GM21381 (cell line): ENCODE results near the gene GPAT3.
"Not testable (repeated sequence)": the region's sequence is repeated elsewhere in the genome, so short reads cannot be mapped to it uniquely, and the experiment has no call there.

Experiments
- ATAC-seq: cut with Tn5 transposase; IDR thresholded peaks from one replicate; pipeline ENCODE4 v1.9.1; 2021; ENCODE audit warnings: mild to moderate bottlenecking, moderate library complexity; ENCODE audit not compliant: unreplicated experiment

The GPAT3 gene

DNA sequence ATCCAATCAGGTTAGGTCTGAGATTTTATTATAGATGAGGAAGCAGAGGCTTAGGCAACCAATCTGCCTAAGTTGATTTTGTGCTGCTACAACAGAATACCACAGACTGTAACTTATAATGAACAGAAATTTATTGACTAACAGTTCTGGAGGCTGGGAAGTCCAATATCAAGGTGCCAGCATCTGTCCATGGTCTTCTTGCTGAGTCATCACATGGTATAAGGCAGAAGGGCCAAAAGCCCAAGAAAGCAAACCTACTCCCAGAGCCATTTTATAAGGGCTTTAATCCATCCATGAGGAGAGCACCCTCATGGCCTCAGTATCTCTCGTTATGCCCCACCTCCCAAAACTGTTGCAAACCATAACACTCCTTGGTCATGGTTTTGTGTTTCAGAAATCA, 55.8 kb downstream of the GPAT3 start:
- no peak for ATAC-seq

DNA sequence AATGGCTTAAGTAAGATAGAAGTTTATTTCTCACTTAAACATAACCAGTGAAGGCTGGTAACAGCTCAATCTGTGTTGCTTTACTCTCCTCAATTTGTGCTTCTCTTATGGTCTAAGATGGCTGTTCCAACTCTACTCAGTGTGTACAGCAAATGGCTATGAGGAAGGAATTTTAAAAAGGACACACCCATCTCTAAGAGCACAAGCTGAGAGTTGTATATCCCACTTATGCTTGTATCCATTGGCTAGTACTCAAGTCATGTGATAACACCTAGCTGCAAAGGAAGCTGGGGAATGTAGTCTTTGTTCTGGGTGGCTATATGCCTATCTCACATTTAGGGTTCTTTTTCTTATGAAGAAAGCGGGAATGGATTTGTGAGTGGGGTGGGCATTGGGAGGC, 63.3 kb downstream of the GPAT3 start:
- no peak for ATAC-seq

DNA sequence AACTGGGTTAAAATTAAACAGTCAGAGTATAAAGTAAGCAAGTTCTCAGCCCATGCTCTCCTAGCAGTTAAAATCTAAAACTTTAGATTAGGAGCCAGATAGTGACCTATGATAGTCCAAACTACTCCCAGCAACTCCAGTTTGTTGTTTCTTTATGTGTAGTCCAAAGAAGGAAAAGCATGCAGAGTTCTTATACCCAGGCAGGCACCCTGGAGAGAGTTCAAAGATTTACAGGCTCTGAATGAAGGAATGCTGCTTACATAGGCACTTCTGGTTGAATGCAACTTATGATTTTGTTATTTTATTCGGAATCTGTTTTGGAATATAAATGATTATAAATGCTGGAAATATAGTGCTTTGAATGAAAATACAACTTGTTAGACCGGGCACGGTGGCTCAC, 67.2 kb downstream of the GPAT3 start:
- ATAC-seq: no peak

DNA sequence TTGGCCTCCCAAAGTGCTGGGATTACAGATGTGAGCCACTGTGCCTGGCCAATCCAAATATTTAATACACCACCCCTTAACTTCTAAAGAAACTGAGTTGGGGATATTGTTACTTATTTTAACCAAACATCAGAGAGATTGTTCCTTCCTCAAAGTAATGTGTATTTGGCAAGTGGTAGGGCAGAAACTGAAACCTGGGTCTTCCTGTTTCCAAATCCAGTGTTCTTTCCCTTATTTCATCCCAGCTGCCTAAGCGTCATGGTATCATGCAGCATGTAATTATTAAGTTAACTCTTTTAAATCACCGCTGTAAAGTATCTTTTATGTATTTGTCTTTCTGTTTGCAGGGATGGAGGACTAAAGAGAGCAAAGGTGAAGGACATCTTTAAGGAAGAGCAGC, 68.4 kb downstream of the GPAT3 start:
- ATAC-seq: no peak

DNA sequence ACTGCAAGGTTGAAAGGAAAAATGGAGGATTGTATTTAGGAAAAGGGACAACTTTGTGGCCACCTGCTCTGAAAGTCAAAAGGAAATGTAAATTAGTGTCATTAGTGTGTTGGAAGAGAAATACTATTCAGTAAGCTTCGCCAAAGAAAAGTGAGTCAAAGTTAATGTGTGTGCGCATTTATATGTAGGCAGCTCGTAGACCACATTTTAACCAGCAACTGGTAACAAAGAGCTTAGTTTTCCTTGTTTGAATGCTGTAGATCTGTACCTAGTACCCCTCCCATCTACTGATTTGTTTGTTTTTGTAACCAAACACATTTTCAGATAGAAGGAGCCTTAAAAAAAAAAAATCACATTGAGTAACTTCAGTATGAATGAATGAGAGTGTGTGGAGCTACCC, 69.3 kb downstream of the GPAT3 start:
- ATAC-seq: no peak

DNA sequence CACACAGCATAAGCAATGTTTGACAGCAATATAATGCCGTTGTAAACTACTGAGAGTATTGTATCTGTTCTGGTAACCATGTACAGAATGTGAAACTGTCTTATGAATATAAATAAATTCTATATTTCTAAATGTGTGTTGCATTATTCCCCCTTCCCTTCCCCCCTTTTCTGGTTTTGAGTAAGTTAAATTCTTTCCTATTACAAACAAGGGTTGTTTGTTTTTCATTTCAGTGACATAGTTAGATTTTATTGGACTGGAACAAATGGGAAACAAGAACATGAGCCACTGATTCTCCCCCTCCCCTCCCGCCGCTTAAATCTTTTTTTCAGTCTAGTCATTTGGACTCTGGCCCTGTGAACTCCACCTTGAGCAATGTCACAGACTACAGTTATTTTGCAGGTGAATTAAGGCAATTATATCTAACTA, 69.8 kb downstream of the GPAT3 start:
- ATAC-seq: no peak

DNA sequence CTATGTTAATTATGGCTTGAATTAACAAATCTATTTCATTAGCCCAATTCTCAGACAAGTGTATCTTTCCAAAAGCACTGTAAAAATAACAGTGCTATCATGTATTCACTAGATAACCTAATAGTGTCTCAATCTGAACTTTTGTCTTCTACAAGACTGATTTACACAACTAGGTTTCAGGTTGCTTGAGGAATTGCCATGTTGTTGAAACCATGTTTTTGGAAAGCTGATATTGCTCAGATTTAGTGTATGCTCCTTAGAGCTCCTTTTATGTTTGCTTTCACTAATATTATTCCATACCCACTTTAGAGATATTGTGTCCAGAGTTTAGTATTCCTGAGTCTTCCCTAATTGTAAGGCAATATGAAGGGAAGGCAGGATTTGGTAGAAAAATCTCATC, 70.6 kb downstream of the GPAT3 start:
- no peak for ATAC-seq

DNA sequence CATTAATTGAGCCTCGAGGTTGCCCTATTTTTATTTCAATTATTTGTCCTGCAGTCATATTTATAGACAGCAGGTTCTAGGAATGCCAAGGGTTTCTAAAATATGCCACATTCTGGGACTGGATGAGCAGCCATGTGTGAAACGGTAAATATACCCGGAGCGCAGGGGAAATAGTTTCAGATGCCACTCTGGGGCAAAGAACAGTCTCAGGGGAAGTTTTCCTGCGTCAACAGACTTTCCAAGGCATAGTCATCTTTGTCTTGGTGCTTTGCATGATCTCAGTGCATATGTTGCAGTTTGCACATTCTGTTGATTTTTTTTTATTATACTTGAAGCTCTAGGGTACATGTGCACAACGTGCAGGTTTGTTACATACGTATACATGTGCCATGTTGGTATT, 71.0 kb downstream of the GPAT3 start:
- ATAC-seq: no peak

DNA sequence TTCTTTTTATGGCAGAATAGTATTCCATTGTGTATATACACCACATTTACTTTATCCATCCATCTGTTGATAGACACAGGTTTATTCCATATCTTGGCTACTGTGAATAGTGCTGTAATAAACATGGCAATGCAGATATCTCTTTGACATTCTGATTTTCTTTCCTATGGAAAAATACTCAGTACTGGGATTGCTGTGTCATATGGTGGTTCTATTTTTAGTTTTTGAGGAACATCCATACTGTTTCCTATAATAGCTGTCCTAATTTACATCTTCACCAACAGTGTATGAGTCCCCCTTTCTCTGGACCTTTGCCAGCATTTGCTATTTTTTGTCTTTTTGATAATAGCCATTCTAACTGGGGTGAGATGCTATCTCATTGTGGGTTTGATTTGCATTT, 73.5 kb downstream of the GPAT3 start:
- ATAC-seq: no peak

DNA sequence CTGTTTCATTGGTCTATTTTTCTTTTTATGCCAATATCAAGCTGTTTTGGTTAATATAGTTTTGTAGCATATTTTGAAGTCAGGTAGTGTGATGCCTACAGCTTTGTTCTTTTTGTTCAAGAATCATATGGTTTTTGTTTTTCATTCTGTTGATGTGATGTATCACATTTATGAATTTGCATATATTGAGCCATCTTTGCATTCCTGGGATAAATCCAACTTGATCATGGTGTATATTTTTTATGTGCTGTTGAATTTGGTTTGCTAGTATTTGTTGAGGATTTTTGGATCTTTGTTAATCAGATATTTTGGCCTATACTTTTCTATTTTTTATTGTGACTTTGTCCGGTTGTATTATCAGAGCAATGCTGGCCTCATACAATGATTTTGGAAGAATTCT, 74.8 kb downstream of the GPAT3 start:
- ATAC-seq: no peak

DNA sequence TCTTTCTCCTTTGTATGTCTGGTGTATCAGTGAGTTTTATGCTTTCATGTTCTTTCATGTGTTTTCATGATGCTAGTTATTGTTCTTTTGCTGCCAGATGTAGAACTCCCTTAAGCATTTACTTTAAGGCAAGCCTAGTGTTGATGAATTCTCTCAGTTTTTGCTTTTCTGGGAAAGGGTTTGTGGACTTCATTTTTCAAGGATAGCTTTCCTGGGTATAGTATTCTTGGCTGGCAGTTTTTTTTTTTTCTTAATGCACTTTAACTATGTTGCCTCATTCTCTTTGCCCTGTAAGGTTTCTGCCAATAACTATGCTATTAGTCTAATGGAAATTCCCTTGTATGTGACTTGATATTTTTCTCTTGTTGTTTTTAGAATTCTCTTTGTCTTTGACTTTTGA, 77.1 kb downstream of the GPAT3 start:
- no peak for ATAC-seq

DNA sequence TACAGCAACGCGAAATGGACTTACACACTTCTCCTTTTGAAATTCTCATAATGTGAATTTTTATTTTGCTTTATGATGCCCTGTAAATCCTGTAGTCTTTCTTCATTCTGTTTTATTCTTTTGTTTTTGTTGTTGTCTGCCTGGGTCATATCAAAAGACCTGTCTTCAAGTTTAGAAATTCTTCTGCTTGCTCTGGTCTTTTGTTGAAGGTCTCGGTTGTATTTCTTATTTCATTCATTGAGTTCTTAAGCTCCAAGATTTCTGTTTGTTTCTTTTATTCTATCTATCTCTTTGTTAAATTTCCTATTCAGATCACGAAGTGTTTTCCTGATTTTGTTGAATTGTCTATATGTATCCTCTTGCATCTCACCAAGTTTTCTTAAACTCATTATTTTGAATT, 78.1 kb downstream of the GPAT3 start:
- ATAC-seq: no peak

DNA sequence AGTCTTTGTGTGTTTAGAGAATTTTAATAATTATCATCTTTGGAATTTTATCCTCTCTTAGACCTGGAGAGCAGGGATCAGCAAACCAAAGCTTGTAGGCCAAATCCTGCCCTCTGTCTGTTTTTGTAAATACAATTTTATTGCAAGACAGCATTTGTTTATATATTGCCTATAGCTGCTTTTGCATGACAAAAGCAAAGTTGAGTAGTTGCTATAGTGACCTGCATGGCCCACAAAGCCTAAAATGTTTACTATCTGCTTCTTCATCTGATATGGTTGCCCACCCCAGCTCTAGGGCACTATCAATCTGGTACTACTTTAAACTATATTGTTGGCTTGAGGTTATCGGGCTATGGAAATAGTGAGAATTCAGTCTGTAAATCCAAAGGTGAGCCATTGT, 80.3 kb downstream of the GPAT3 start:
- ATAC-seq: no peak

DNA sequence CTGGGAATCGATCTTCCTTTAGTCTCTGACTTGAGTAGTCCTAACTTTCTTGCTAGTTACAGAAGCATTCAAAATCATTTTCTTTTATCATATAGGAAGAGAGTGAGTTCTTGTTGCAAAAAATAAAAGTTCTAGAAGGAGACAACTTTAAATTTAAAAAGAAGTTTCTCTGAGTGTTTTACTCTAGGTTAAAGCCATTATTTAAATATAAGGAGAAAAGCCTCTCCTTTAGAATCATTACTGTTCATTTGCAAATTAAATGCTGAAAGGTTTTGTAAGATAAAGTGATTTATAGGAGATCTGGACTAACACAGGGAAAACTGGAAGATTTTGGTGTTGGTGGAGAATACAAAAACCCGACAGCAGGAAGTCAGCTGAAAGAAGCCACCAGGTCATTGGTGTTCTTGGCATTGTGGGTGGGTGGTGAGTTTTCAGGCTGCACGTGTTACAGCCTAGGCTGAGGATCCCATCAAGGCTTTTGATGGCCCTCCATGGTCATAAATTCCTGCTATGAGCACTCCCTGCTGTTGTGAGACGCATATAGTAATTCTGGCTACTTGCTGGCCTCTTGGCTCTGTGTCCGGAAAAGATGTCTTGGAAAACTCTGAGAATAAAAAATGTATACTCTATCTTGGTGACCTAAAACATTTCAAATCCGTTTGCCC, 81.6 kb downstream of the GPAT3 start:
- ATAC-seq: no peak

DNA sequence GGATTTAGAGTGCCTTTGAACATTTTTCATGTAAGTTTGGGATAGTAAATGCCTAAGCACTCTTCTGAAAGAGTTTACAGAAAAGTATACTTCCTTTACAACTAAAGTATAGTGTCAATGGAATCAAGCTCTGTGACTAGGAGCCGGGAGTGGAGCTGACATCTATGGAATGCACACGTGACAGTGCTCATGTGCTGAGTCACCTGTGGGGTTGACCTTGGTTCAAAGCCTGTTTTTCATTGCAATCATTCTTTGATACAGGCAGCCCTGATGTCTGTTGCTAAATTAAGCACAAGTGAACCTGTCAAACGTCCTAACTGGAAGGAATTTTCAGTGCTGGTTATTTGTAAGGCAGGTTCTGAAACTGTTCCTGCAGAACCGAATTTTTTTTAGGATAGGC, 82.5 kb downstream of the GPAT3 start:
- no peak for ATAC-seq

DNA sequence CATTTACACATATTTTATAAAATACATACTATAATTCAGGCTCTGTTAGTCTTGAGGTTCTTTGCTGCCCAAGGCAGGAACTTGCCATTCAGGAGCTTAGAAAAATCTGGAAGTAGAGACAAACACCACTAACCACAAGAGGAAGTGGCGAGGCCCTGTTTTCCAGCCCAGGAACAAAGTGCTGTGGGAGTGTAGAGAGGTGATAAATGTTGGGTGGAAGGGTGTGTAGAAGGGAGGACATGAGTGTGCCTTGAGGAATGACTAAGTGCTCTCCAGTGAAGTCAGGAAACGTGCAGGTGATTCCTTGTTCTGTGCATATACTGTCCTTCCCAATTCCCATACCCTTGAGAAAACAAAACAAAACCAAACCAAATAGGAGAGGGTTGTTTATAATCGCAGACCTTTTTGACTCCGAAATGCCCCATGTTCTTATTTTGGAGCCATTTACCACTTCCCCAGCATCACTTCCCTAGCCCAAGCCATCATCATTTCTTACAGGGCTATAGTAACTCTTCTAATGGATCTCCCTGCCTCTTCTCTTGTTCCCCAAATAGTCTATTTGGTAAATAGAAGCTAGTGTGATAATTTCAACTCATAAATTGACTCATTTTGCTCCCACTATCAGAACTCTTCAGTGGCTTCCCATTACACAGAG, 83.2 kb downstream of the GPAT3 start:
- no peak for ATAC-seq

DNA sequence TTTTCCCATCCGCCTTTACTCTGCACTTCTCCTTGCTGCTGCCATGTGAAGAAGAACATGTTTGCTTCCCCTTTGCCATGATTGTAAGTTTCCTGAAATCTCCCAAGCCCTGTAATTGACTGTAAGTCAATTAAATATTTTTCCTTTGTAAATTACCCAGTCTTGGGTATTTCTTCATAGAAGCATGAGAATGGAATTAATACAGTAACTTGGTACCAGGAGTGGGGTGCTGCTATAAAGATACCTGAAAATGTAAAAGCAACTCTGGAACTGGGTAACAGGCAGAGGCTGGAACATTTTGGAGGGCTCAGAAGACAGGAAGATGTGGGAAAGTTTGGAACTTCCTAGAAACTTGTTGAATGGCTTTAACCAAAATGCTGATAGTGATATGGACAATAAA, 86.2 kb downstream of the GPAT3 start:
- not testable (repeated sequence) for ATAC-seq

DNA sequence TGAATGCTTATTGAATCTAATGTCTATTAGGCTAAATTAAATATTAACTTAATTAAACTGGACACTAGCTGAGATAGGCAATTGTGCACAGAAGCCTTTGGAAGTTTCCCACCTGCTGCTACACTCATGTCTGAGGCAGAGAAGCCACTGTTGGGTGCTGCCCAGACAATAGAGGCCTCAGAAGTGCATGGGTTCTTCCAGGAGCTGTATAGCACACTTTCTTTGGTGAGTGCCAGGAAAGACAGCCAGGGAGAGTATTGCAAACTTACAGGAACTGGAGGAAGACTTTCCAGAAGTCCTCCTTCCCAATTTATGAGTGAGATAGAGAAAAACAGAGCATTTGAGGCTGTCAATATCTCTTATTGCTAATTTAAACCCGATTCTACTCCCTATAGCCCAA, 89.9 kb downstream of the GPAT3 start:
- no peak for ATAC-seq

DNA sequence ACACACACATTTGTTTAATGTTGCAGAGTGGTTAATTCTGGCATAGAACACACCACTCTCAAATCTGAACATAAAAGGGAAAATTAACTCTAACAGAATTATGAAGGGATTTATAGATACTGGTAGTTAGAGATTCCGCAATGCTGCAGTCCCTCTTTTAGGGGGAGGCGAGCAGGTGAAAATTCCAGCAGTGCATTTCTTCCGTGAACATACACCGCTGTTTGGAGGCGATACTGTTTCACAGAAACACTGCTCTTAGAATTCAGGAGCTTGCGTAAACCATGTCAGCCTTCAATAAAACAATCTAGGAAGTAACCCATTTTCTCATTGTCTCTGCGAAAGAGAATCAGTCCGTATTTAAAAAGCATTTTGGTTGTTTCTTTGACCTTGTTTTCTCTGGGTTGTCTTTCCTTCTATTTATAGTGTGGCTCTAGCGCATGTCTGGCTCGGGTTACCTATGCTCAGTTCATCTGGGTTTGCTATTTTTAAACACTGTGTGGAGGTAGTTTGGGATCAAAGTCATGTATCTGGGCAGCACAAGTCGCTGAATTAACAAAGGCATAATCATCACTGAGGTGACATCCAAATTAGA, 90.4 kb downstream of the GPAT3 start:
- ATAC-seq: no peak

DNA sequence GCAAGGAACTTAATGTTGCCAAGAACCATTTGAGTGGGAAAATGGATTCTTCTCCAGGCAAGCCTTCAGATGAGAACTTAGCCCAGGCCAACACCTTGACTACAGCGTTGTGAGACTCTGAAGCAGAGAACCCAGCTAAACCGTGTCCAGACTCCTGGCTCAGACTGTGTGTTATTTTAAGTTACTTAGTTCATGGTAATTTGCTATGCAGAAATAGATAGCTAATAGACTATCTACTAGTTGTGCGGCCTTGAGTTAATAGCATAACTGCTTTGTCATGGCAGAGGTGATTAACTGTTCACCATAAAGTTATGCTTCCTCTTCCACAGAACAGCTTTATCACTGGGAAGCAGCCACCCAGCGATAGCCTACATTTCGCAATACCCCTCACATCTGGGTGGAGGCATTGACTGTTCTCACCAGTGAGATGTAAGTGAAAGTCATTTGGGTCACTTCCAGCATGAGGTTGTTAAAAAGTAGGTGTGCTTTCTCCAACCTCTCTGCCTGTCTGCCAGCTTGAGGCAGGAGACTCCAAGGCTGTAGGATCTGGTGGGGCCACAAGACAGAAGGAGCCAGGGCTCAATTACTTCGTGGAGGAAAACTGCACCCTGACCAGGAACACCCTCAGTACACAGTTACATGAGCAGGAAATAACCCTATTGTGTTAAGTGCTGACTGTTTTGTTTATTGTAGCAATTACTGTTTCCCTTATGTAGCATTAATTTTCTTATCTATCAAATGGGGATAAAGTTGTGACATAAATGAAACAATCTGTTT, 94.2 kb downstream of the GPAT3 start:
- no peak for ATAC-seq

DNA sequence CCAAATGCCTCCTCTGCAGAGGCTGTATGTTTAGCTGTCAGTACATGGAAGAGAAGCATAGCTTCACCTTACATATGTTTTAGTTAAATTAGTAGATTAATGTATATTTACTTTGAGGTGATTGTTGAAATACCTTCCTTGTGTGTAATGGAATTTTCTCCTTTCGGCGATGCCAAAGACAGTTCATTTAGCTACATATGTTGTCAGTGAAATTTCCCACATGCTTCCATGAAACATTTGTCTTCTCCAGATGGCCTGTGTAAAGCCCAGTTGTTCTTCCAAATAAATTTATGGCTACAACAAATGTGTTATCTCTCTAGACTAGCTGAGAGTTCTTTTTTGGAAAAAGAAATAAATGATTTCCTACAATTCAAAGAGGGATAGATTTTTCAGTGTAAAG, 95.2 kb downstream of the GPAT3 start:
- ATAC-seq: no peak

DNA sequence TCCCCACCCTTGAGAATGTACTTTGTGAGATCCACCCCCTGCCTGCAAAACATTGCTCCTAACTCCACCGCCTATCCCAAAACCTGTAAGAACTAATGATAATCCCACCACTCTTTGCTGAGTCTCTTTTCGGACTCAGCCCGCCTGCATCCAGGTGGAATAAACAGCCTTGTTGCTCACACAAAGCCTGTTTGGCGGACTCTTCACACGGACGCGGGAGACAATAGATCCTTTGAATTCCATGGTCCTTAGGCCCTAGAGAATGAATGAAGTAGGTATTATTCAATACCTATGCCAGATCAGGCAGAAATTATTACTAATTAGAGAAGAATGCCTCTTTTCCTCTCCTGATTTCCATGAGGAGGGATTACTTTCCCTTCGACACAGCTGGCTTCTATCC, 101.0 kb downstream of the GPAT3 start:
- ATAC-seq: no peak
